SHP77 treated with DMSO at 0.1 percent for 48 hours (cell line): ENCODE measurements around the gene KCNH2.
A peak's percentile ranks its signal among the peaks of the same experiment; 100 is the strongest.
"Not testable (repeated sequence)": the region's sequence is repeated elsewhere in the genome, so short reads cannot be mapped to it uniquely, and the experiment has no call there.

Experiments
- DNase-seq: peaks from one replicate; lab custom pipeline; 2025; lab: John Stamatoyannopoulos, UW

Gene KCNH2

GRCh38 chr7:150978126-150978789, at the start of gene KCNH2:
Gene KCNH2 (minus strand): TSS chr7:150978321. CDS start chr7:150977913, 408 bp downstream.
- DNase-seq: no peak

GRCh38 chr7:151027728-151028130, 49.6 kb upstream of the KCNH2 start:
- not testable (repeated sequence) for DNase-seq

- DNase-seq: not testable (repeated sequence)
Observed at GRCh38 chr7:151026771-151027727, 48.9 kb upstream of the KCNH2 start.

- no peak for DNase-seq
Observed at GRCh38 chr7:151025924-151026671, 48.0 kb upstream of the KCNH2 start.

GRCh38 chr7:151024435-151025056, 46.4 kb upstream of the KCNH2 start, which contains the start of gene ATG9B:
Gene ATG9B (minus strand): TSS chr7:151024494. CDS start chr7:151024423, 71 bp downstream.
- no peak for DNase-seq

- DNase-seq: no peak
Observed at GRCh38 chr7:151023232-151023631, 45.1 kb upstream of the KCNH2 start.

GRCh38 chr7:151020231-151020630, 42.1 kb upstream of the KCNH2 start:
- no peak for DNase-seq

- DNase-seq: no peak
Observed at GRCh38 chr7:151019130-151019447, 41.0 kb upstream of the KCNH2 start.

- DNase-seq: no peak
Observed at GRCh38 chr7:151018421-151019129, 40.5 kb upstream of the KCNH2 start.

GRCh38 chr7:151017953-151018420, 39.9 kb upstream of the KCNH2 start:
- no peak for DNase-seq

GRCh38 chr7:151017370-151017952, 39.3 kb upstream of the KCNH2 start:
- DNase-seq: no peak

- DNase-seq: no peak
Observed at GRCh38 chr7:151016942-151017341, 38.8 kb upstream of the KCNH2 start.

GRCh38 chr7:151016505-151016904, 38.4 kb upstream of the KCNH2 start:
- DNase-seq: no peak

- DNase-seq: no peak
Observed at GRCh38 chr7:151015967-151016366, 37.8 kb upstream of the KCNH2 start.

- no peak for DNase-seq
Observed at GRCh38 chr7:151014950-151015349, 36.8 kb upstream of the KCNH2 start.

- DNase-seq: no peak
Observed at GRCh38 chr7:151013733-151014497, 35.8 kb upstream of the KCNH2 start.

- DNase-seq: no peak
Observed at GRCh38 chr7:151013356-151013732, 35.2 kb upstream of the KCNH2 start.

- DNase-seq: peak; percentile 11
Observed at GRCh38 chr7:151012911-151013347, 34.8 kb upstream of the KCNH2 start.

- DNase-seq: no peak
Observed at GRCh38 chr7:151012031-151012692, 34.0 kb upstream of the KCNH2 start.
